HEK293 (cell line): Measurements from ENCODE around the gene LYZ.

Experiments
- CTCF ChIA-PET: fragments of 350-600 bp; formaldehyde crosslinking; extraction: SDS; loops from one replicate; lab custom pipeline; 2021; ENCODE audit warnings: antibody characterized with exemption; lab: Yijun Ruan, JAX
- POLR2A ChIA-PET: fragments of 300-600 bp; formaldehyde crosslinking; extraction: SDS; loops from one replicate; lab custom pipeline; 2020; ENCODE audit warnings: antibody characterized with exemption, inconsistent platforms; lab: Yijun Ruan, JAX
- H3K27ac ChIP-seq: fragments of 200-500 bp; sonication (Bioruptor generic); 2 replicates; pipeline ENCODE4 v1.5.1; 2014; ENCODE audit warnings: low read depth, low read length, control low read depth, inconsistent platforms; ENCODE audit errors: extremely low read depth
- H3K36me3 ChIP-seq, 2 experiments: fragments of 200-500 bp in 1 of 2; sonication (Bioruptor generic) in 1 of 2; 1 replicate in 1 of 2; 2 replicates in 1 of 2; pipeline ENCODE4 v1.5.1; 2014 to 2017; ENCODE audit warnings: inconsistent platforms in 2 of 2, low read length in 2 of 2; ENCODE audit not compliant: control insufficient read depth in 2 of 2, insufficient read depth in 1 of 2
- H3K4me1 ChIP-seq: fragments of 200-500 bp; sonication (Bioruptor generic); 2 replicates; pipeline ENCODE4 v1.5.1; 2014; ENCODE audit warnings: mild to moderate bottlenecking, low read length, inconsistent platforms; ENCODE audit not compliant: control insufficient read depth, insufficient read depth
- H3K4me3 ChIP-seq: 2 replicates; pipeline ENCODE4 v1.5.1; 2011; ENCODE audit warnings: low read depth, mild to moderate bottlenecking, control low read depth, low read length, moderate library complexity
- H3K9me3 ChIP-seq: fragments of 200-500 bp; sonication (Bioruptor generic); 2 replicates; pipeline ENCODE4 v1.5.1; 2014; ENCODE audit warnings: low read depth, low read length, inconsistent platforms; ENCODE audit not compliant: control insufficient read depth, insufficient read depth
- AEBP2 ChIP-seq: fragments of 450-650 bp; formaldehyde crosslinking; IDR thresholded peaks from 2 replicates; pipeline ENCODE4 v1.5.1; 2016; ENCODE audit warnings: missing biosample characterization, missing genetic modification characterization, borderline replicate concordance
- GLI2 ChIP-seq: fragments of 450-650 bp; formaldehyde crosslinking; IDR thresholded peaks from 2 replicates; pipeline ENCODE4; 2017; ENCODE audit warnings: missing biosample characterization, missing genetic modification characterization, low read depth, borderline replicate concordance
- SP3 ChIP-seq: fragments of 450-650 bp; formaldehyde crosslinking; IDR thresholded peaks from 2 replicates; pipeline ENCODE4 v1.5.1; 2016; ENCODE audit warnings: missing biosample characterization, missing genetic modification characterization
- ZNF132 ChIP-seq: fragments of 450-650 bp; formaldehyde crosslinking; IDR thresholded peaks from 2 replicates; pipeline ENCODE4 v1.5.1; 2017; ENCODE audit warnings: missing biosample characterization, missing genetic modification characterization, borderline replicate concordance
- ZNF184 ChIP-seq: fragments of 450-650 bp; IDR thresholded peaks from 2 replicates; pipeline ENCODE4 v1.5.1; 2018; ENCODE audit warnings: missing biosample characterization, mild to moderate bottlenecking, missing genetic modification characterization
- ZNF221 ChIP-seq: fragments of 450-650 bp; formaldehyde crosslinking; IDR thresholded peaks from 2 replicates; pipeline ENCODE4 v1.5.1; 2017; ENCODE audit warnings: missing biosample characterization, missing genetic modification characterization, borderline replicate concordance
- ZNF248 ChIP-seq: fragments of 450-650 bp; formaldehyde crosslinking; IDR thresholded peaks from 2 replicates; pipeline ENCODE4 v1.5.1; 2017; ENCODE audit warnings: missing biosample characterization, missing genetic modification characterization
- ZNF280D ChIP-seq: fragments of 450-650 bp; formaldehyde crosslinking; IDR thresholded peaks from 2 replicates; pipeline ENCODE4 v1.5.1; 2016; ENCODE audit warnings: missing biosample characterization, missing genetic modification characterization
- ZNF473 ChIP-seq: fragments of 450-650 bp; formaldehyde crosslinking; IDR thresholded peaks from 2 replicates; pipeline ENCODE4 v1.5.1; 2017; ENCODE audit warnings: missing biosample characterization, missing genetic modification characterization
- ZNF48 ChIP-seq: fragments of 450-650 bp; formaldehyde crosslinking; IDR thresholded peaks from 2 replicates; pipeline ENCODE4 v1.5.1; 2016; ENCODE audit warnings: missing biosample characterization, missing genetic modification characterization
- ZNF518A ChIP-seq: fragments of 450-650 bp; formaldehyde crosslinking; conservative IDR thresholded peaks from 2 replicates; pipeline ENCODE4 v1.5.1; 2016; ENCODE audit warnings: low read depth, missing biosample characterization, missing genetic modification characterization
- ZNF521 ChIP-seq: fragments of 450-650 bp; formaldehyde crosslinking; IDR thresholded peaks from 2 replicates; pipeline ENCODE4 v1.5.1; 2017; ENCODE audit warnings: missing biosample characterization, mild to moderate bottlenecking, missing genetic modification characterization
- ZNF544 ChIP-seq: fragments of 450-650 bp; formaldehyde crosslinking; IDR thresholded peaks from 2 replicates; pipeline ENCODE4 v1.5.0; 2017; ENCODE audit warnings: missing biosample characterization, missing genetic modification characterization
- ZNF623 ChIP-seq: fragments of 450-650 bp; formaldehyde crosslinking; IDR thresholded peaks from 2 replicates; pipeline ENCODE4 v1.5.1; 2016; ENCODE audit warnings: missing biosample characterization, missing genetic modification characterization
- ZNF624 ChIP-seq: fragments of 450-650 bp; formaldehyde crosslinking; IDR thresholded peaks from 2 replicates; pipeline ENCODE4 v1.5.1; 2017; ENCODE audit warnings: missing biosample characterization, missing genetic modification characterization
- ZSCAN4 ChIP-seq: fragments of 450-650 bp; formaldehyde crosslinking; IDR thresholded peaks from 2 replicates; pipeline ENCODE4 v1.5.1; 2017; ENCODE audit warnings: missing biosample characterization, missing genetic modification characterization

LYZ gene

GRCh38 chr12:69350002-69350626, 1.9 kb downstream of the LYZ start:
- POLR2A ChIA-PET, result no interaction called here
- CTCF ChIA-PET, result interaction anchor here (0.5 to 2.7 kb wide), 4 partner anchors 8 to 429 kb away, joined by 3 to 12 read pairs (median 4); no protein-coding TSS in a partner anchor

GRCh38 chr12:69350777-69351176, 2.6 kb downstream of the LYZ start:
- H3K27ac ChIP-seq, result no peak overlapping the region
- H3K36me3 ChIP-seq, result no peaks in the 10 kb centered on the region
- H3K4me3 ChIP-seq, result no peak overlapping the region
- no peaks in the 10 kb centered on the region for H3K9me3 ChIP-seq
- H3K4me1 ChIP-seq, result no peaks in the 10 kb centered on the region
- no peak for TF ChIP-seq ZNF184 (tag by site-specific recombination)
- TF ChIP-seq ZNF248, result no peak
- TF ChIP-seq ZNF48, result no peak
- TF ChIP-seq ZNF624 (tag by site-specific recombination), result no peak
- no peak for TF ChIP-seq ZNF221
- TF ChIP-seq ZSCAN4 (tag by site-specific recombination), result no peak
- no peak for TF ChIP-seq ZNF518A
- TF ChIP-seq SP3 (tag by site-specific recombination), result no peak
- TF ChIP-seq ZNF132, result no peak
- no peak for TF ChIP-seq ZNF280D
- ChIA-PET POLR2A (no interaction called here), CTCF (interaction anchor here (0.5 kb wide), 1 partner anchor 220 kb away, joined by 4 read pairs; no protein-coding TSS in a partner anchor)

More at GRCh38 chr12:69350002-69350626, 1.9 kb downstream of the LYZ start:
- TF ChIP-seq ZNF521 (tag by site-specific recombination) (no peak), AEBP2 (no peak), ZNF473 (tag by site-specific recombination) (no peak), GLI2 (tag by site-specific recombination) (no peak), ZNF623 (tag by site-specific recombination) (no peak), ZNF544 (tag by site-specific recombination) (no peak)
- TF ChIP-seq, all 188 proteins: peak for 0
- H3K4me3 ChIP-seq, result no peak overlapping the region
- H3K36me3 ChIP-seq, result no peaks in the 10 kb centered on the region
- no peaks in the 10 kb centered on the region for H3K4me1 ChIP-seq
- H3K27ac ChIP-seq, result no peak overlapping the region
- H3K9me3 ChIP-seq, result no peaks in the 10 kb centered on the region
